OCI-LY1 (cell line): ENCODE measurements around the gene SH3BGR.

Experiments used
- H2AFZ ChIP-seq: fragments of 200-600 bp; sonication (generic), shearing (Covaris generic); 2 replicates; pipeline ENCODE4 v1.6.0; 2014; ENCODE audit warnings: antibody characterized with exemption, mild to moderate bottlenecking, low read length
- H3F3A ChIP-seq: fragments of 200-600 bp; sonication (generic), shearing (Covaris generic); 2 replicates; pipeline ENCODE4 v1.6.0; 2014; ENCODE audit warnings: mild to moderate bottlenecking, antibody characterized with exemption, low read length, moderate library complexity; ENCODE audit not compliant: insufficient read depth
- H3K27ac ChIP-seq: fragments of 200-600 bp; sonication (generic); 2 replicates; pipeline ENCODE4 v1.5.1; 2014; ENCODE audit warnings: low read length, mixed run types, mild to moderate bottlenecking, low read depth; ENCODE audit not compliant: poor library complexity, severe bottlenecking
- H3K27me3 ChIP-seq: fragments of 200-600 bp; sonication (generic); 2 replicates; pipeline ENCODE4 v1.6.0; 2014; ENCODE audit warnings: antibody characterized with exemption, mild to moderate bottlenecking, low read length, moderate library complexity; ENCODE audit not compliant: insufficient read depth
- H3K36me3 ChIP-seq: fragments of 200-600 bp; sonication (generic); 2 replicates; pipeline ENCODE4 v1.6.1; 2014; ENCODE audit warnings: mild to moderate bottlenecking, antibody characterized with exemption, low read length, moderate library complexity, mixed read lengths; ENCODE audit not compliant: insufficient read depth
- H3K4me1 ChIP-seq: fragments of 200-600 bp; sonication (generic); 2 replicates; pipeline ENCODE4 v1.5.1; 2014; ENCODE audit warnings: mild to moderate bottlenecking, low read length, moderate library complexity; ENCODE audit not compliant: insufficient read depth, severe bottlenecking
- H3K4me2 ChIP-seq: fragments of 200-600 bp; sonication (generic), shearing (Covaris generic); 2 replicates; pipeline ENCODE4 v1.6.1; 2014; ENCODE audit warnings: low read length
- H3K4me3 ChIP-seq: fragments of 200-600 bp; sonication (generic); 2 replicates; pipeline ENCODE4 v1.5.1; 2014; ENCODE audit warnings: low read length, low read depth, mild to moderate bottlenecking, mixed read lengths; ENCODE audit not compliant: poor library complexity, severe bottlenecking
- H3K79me2 ChIP-seq: fragments of 200-600 bp; shearing (Covaris generic); 2 replicates; pipeline ENCODE4 v1.6.1; 2016; ENCODE audit warnings: mixed run types, low read length, mixed read lengths; ENCODE audit not compliant: insufficient read depth
- H3K9ac ChIP-seq: fragments of 200-600 bp; sonication (generic), shearing (Covaris generic); 2 replicates; pipeline ENCODE4 v1.6.1; 2014; ENCODE audit warnings: mild to moderate bottlenecking, low read length, mixed read lengths
- H3K9me2 ChIP-seq: fragments of 200-600 bp; sonication (generic), shearing (Covaris generic); 2 replicates; pipeline ENCODE4 v1.6.1; 2014; ENCODE audit warnings: low read depth, mild to moderate bottlenecking, low read length, mixed read lengths
- H3K9me3 ChIP-seq: fragments of 200-600 bp; shearing (Covaris generic); 2 replicates; pipeline ENCODE4 v1.6.1; 2014; ENCODE audit warnings: low read length, mixed read lengths
- H4K20me1 ChIP-seq: fragments of 200-600 bp; sonication (generic), shearing (Covaris generic); 2 replicates; pipeline ENCODE4 v1.6.0; 2016; ENCODE audit warnings: mild to moderate bottlenecking, low read length; ENCODE audit not compliant: insufficient read depth
- EZH2 ChIP-seq: fragments of 200-600 bp; sonication (generic), shearing (Covaris generic); IDR thresholded peaks from 2 replicates; pipeline ENCODE4 v1.8.0; 2017; ENCODE audit warnings: borderline replicate concordance, mixed run types, mild to moderate bottlenecking, antibody characterized with exemption, low read length, moderate library complexity, mixed read lengths
- TF ChIP-seq, protein P1 (sequence below): fragments of 200-600 bp; sonication (generic), shearing (Covaris generic); IDR thresholded peaks from 2 replicates; pipeline ENCODE4 v1.5.1; 2017; ENCODE audit warnings: mild to moderate bottlenecking, antibody characterized with exemption, low read length, moderate library complexity, mixed read lengths

SH3BGR gene

DNA sequence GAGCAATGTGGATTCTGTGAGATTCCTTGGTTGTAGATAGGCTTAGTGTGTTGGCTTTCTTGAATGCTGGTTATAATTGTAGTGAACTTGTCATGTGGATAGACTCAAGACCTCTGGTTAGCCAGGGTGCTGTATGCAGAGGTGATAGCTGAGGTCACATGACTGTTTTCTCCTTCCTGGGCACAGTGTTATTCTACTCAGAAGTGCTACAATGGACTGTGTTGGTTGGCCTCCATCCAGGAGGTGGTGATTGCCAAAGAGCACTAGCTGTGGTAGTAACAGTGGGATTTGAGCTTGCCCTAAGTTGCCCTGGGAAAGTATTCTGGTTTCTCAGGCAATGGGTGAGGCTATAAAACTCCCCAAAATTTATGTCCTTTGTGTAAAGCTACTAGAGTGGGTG lies 71.6 kb downstream of the SH3BGR start:
- Histone ChIP-seq H3K27me3 (no peaks in the 10 kb centered on the region), H3K4me2 (no peak overlapping the region), H4K20me1 (no peaks in the 10 kb centered on the region), H2AFZ (no peak overlapping the region), H3K4me3 (no peak overlapping the region), H3K36me3 (no peaks in the 10 kb centered on the region), H3K9ac (no peak overlapping the region), H3K9me3 (no peaks in the 10 kb centered on the region), H3K4me1 (no peaks in the 10 kb centered on the region), H3K79me2 (no peaks in the 10 kb centered on the region), H3K27ac (no peak overlapping the region), H3F3A (no peaks in the 10 kb centered on the region), H3K9me2 (no peaks in the 10 kb centered on the region)
- no peak for TF ChIP-seq EZH2
- TF ChIP-seq, protein P1, sequence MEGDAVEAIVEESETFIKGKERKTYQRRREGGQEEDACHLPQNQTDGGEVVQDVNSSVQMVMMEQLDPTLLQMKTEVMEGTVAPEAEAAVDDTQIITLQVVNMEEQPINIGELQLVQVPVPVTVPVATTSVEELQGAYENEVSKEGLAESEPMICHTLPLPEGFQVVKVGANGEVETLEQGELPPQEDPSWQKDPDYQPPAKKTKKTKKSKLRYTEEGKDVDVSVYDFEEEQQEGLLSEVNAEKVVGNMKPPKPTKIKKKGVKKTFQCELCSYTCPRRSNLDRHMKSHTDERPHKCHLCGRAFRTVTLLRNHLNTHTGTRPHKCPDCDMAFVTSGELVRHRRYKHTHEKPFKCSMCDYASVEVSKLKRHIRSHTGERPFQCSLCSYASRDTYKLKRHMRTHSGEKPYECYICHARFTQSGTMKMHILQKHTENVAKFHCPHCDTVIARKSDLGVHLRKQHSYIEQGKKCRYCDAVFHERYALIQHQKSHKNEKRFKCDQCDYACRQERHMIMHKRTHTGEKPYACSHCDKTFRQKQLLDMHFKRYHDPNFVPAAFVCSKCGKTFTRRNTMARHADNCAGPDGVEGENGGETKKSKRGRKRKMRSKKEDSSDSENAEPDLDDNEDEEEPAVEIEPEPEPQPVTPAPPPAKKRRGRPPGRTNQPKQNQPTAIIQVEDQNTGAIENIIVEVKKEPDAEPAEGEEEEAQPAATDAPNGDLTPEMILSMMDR: no peak

DNA sequence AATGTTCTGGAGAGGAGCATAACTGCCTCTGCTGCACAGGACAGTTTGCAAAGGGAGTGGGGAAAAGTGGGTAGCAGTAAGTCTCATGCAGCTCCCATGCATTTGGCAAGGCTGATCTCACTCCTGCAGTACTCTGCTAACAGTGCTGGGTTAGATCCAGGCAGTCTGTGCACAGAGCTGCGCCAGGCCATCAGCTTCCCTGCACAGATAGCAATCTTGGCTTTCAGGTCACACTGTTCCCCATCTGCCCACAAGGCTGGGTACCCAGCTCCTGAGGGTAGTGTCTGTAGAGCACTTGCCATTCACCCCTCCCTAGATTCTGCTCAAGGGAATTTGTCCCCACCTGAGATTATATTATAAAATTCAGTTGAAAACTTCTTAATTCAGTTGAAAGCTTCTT lies 72.1 kb downstream of the SH3BGR start:
- no peaks in the 10 kb centered on the region for H3K4me1 ChIP-seq
- no peaks in the 10 kb centered on the region for H3K9me2 ChIP-seq
- TF ChIP-seq, protein P1: no peak
- no peak for TF ChIP-seq EZH2
- H3K9ac ChIP-seq: no peak overlapping the region
- H3F3A ChIP-seq: no peaks in the 10 kb centered on the region
- no peak overlapping the region for H2AFZ ChIP-seq
- no peaks in the 10 kb centered on the region for H3K36me3 ChIP-seq
- H3K27ac ChIP-seq: no peak overlapping the region
- H3K27me3 ChIP-seq: no peaks in the 10 kb centered on the region
- H4K20me1 ChIP-seq: no peaks in the 10 kb centered on the region
- no peaks in the 10 kb centered on the region for H3K79me2 ChIP-seq
- no peak overlapping the region for H3K4me2 ChIP-seq
- no peak overlapping the region for H3K4me3 ChIP-seq
- H3K9me3 ChIP-seq: no peaks in the 10 kb centered on the region

DNA sequence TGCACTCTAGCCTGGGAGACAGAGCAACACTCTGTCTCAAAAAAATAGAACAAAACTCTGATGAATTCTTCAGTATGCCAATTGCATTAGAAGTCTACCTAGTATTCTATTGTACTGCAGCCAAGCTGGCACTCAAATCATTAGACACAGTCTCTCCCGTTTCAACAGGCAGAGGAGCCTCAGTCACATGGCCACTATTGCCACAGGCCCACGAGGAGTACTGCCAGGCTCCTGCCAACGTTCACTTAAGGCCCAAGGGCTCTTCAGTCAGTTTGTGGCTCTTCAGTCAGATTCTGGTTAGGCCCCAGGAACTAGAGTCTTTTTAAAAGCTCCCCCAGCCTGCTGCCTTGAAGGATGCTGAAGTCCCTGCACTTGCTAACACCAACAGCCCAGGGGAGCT lies 73.4 kb downstream of the SH3BGR start:
- Histone ChIP-seq H3F3A (no peaks in the 10 kb centered on the region), H3K27me3 (no peaks in the 10 kb centered on the region), H3K27ac (no peak overlapping the region), H3K4me3 (no peak overlapping the region), H3K36me3 (no peaks in the 10 kb centered on the region), H4K20me1 (no peaks in the 10 kb centered on the region), H3K9ac (no peak overlapping the region), H3K9me2 (no peaks in the 10 kb centered on the region), H3K9me3 (no peaks in the 10 kb centered on the region), H3K4me2 (no peak overlapping the region), H3K4me1 (no peaks in the 10 kb centered on the region), H3K79me2 (no peaks in the 10 kb centered on the region), H2AFZ (no peak overlapping the region)
- TF ChIP-seq, protein P1: no peak
- no peak for TF ChIP-seq EZH2
